ENCODE results near the gene PCSK6.

Gene PCSK6

DNA sequence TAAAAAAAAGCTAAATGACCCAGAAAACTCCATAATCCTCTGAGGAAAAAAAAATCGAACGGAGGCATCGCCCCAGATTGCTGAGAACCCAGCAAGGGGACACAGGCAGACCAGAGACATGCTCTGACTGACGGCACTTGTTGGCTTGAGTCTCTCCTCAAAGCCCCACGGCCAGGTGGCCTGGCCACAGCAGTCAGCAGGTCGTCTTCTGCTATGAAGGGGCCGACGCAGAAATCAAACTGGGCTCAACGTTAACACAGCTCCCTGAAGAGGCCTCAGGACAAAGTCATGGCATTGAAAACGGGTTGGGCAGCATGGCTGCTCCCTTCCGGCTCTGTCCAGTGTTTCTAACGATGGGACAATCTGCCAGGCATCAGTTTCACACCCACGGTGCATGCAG is 17.5 kb downstream of the PCSK6 start:
- ATAC-seq: no peak
- TF ChIP-seq ARNTL (CRISPR knock-in tag; IDR thresholded peaks at IDR 0.05; ENCODE audit: borderline replicate concordance, low read depth) (no peak), ZNF70 (CRISPR knock-in tag; IDR thresholded peaks at IDR 0.05) (no peak), PPARA (CRISPR knock-in tag; IDR thresholded peaks at IDR 0.05; ENCODE audit: borderline replicate concordance) (no peak), TCF4 (CRISPR knock-in tag; IDR thresholded peaks at IDR 0.05; ENCODE audit: borderline replicate concordance) (no peak), BACH2 (CRISPR knock-in tag; IDR thresholded peaks at IDR 0.05; ENCODE audit: borderline replicate concordance) (no peak), CSDC2 (CRISPR knock-in tag; IDR thresholded peaks at IDR 0.05) (no peak), ESRRG (CRISPR knock-in tag; IDR thresholded peaks at IDR 0.05) (no peak), ZNF565 (CRISPR knock-in tag; conservative IDR thresholded peaks at IDR 0.05; ENCODE audit: low read depth) (no peak), ZFP3 (CRISPR knock-in tag; IDR thresholded peaks at IDR 0.05) (no peak)
- TF ChIP-seq, protein P1, sequence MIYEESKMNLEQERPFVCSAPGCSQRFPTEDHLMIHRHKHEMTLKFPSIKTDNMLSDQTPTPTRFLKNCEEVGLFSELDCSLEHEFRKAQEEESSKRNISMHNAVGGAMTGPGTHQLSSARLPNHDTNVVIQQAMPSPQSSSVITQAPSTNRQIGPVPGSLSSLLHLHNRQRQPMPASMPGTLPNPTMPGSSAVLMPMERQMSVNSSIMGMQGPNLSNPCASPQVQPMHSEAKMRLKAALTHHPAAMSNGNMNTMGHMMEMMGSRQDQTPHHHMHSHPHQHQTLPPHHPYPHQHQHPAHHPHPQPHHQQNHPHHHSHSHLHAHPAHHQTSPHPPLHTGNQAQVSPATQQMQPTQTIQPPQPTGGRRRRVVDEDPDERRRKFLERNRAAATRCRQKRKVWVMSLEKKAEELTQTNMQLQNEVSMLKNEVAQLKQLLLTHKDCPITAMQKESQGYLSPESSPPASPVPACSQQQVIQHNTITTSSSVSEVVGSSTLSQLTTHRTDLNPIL (CRISPR knock-in tag; IDR thresholded peaks at IDR 0.05; ENCODE audit: low read depth): no peak
- TF ChIP-seq, protein P2, sequence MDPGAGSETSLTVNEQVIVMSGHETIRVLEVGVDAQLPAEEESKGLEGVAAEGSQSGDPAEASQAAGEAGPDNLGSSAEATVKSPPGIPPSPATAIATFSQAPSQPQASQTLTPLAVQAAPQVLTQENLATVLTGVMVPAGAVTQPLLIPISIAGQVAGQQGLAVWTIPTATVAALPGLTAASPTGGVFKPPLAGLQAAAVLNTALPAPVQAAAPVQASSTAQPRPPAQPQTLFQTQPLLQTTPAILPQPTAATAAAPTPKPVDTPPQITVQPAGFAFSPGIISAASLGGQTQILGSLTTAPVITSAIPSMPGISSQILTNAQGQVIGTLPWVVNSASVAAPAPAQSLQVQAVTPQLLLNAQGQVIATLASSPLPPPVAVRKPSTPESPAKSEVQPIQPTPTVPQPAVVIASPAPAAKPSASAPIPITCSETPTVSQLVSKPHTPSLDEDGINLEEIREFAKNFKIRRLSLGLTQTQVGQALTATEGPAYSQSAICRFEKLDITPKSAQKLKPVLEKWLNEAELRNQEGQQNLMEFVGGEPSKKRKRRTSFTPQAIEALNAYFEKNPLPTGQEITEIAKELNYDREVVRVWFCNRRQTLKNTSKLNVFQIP (CRISPR knock-in tag; IDR thresholded peaks at IDR 0.05; ENCODE audit: borderline replicate concordance, low read depth): no peak

DNA sequence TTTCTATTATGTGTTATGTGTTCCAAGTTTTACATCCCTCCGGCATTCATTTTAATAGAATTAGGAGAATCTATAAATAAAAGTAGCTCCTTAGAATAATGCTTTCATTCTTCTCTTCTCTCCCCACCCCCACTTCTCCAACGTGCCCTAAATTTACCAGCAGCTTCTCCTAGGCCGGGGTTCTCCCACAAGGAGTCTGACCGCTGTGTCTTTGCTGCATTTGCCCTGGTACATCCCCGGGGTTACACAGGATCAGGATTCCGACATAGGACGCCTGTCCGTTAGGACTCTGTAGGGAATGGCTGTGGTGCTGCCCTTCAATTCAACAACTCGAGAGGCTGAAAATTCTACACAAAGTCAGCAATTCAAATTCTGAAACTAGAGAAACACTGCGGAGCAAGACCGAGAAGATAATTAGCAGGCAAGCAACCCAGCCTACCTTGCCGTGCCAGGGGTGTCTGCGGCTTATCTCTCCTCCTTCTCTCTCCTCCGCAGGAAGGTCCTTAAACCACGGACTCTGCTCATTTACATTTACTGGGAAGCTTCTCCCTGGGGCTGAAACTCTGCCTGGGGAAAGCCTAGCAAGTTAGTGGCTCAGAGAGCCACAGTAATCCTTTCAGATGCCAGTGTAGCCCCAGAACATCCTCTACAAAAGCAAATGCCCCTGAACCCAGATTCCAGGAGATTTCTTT is 18.8 kb downstream of the PCSK6 start:
- ATAC-seq: no peak
- TF ChIP-seq TCF4 (CRISPR knock-in tag; IDR thresholded peaks at IDR 0.05; ENCODE audit: borderline replicate concordance) (no peak), GLIS3 (CRISPR knock-in tag; IDR thresholded peaks at IDR 0.05) (no peak), PPARA (CRISPR knock-in tag; IDR thresholded peaks at IDR 0.05; ENCODE audit: borderline replicate concordance) (no peak), ZFP3 (CRISPR knock-in tag; IDR thresholded peaks at IDR 0.05) (no peak), ZNF70 (CRISPR knock-in tag; IDR thresholded peaks at IDR 0.05) (no peak), RARB (CRISPR knock-in tag; IDR thresholded peaks at IDR 0.05) (no peak), ZFP30 (CRISPR knock-in tag; IDR thresholded peaks at IDR 0.05) (no peak), CSDC2 (CRISPR knock-in tag; IDR thresholded peaks at IDR 0.05) (no peak), ARNTL (CRISPR knock-in tag; IDR thresholded peaks at IDR 0.05; ENCODE audit: borderline replicate concordance, low read depth) (no peak), ZNF565 (CRISPR knock-in tag; conservative IDR thresholded peaks at IDR 0.05; ENCODE audit: low read depth) (no peak)
- TF ChIP-seq, protein P3, sequence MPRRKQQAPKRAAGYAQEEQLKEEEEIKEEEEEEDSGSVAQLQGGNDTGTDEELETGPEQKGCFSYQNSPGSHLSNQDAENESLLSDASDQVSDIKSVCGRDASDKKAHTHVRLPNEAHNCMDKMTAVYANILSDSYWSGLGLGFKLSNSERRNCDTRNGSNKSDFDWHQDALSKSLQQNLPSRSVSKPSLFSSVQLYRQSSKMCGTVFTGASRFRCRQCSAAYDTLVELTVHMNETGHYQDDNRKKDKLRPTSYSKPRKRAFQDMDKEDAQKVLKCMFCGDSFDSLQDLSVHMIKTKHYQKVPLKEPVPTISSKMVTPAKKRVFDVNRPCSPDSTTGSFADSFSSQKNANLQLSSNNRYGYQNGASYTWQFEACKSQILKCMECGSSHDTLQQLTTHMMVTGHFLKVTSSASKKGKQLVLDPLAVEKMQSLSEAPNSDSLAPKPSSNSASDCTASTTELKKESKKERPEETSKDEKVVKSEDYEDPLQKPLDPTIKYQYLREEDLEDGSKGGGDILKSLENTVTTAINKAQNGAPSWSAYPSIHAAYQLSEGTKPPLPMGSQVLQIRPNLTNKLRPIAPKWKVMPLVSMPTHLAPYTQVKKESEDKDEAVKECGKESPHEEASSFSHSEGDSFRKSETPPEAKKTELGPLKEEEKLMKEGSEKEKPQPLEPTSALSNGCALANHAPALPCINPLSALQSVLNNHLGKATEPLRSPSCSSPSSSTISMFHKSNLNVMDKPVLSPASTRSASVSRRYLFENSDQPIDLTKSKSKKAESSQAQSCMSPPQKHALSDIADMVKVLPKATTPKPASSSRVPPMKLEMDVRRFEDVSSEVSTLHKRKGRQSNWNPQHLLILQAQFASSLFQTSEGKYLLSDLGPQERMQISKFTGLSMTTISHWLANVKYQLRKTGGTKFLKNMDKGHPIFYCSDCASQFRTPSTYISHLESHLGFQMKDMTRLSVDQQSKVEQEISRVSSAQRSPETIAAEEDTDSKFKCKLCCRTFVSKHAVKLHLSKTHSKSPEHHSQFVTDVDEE (CRISPR knock-in tag; IDR thresholded peaks at IDR 0.05): no peak
- TF ChIP-seq, protein P1 (CRISPR knock-in tag; IDR thresholded peaks at IDR 0.05; ENCODE audit: low read depth): no peak
- TF ChIP-seq, protein P2 (CRISPR knock-in tag; IDR thresholded peaks at IDR 0.05; ENCODE audit: borderline replicate concordance, low read depth): no peak
- TF ChIP-seq, protein P4, sequence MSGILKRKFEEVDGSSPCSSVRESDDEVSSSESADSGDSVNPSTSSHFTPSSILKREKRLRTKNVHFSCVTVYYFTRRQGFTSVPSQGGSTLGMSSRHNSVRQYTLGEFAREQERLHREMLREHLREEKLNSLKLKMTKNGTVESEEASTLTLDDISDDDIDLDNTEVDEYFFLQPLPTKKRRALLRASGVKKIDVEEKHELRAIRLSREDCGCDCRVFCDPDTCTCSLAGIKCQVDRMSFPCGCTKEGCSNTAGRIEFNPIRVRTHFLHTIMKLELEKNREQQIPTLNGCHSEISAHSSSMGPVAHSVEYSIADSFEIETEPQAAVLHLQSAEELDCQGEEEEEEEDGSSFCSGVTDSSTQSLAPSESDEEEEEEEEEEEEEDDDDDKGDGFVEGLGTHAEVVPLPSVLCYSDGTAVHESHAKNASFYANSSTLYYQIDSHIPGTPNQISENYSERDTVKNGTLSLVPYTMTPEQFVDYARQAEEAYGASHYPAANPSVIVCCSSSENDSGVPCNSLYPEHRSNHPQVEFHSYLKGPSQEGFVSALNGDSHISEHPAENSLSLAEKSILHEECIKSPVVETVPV (CRISPR knock-in tag; IDR thresholded peaks at IDR 0.05): no peak
- TF ChIP-seq, protein P5, sequence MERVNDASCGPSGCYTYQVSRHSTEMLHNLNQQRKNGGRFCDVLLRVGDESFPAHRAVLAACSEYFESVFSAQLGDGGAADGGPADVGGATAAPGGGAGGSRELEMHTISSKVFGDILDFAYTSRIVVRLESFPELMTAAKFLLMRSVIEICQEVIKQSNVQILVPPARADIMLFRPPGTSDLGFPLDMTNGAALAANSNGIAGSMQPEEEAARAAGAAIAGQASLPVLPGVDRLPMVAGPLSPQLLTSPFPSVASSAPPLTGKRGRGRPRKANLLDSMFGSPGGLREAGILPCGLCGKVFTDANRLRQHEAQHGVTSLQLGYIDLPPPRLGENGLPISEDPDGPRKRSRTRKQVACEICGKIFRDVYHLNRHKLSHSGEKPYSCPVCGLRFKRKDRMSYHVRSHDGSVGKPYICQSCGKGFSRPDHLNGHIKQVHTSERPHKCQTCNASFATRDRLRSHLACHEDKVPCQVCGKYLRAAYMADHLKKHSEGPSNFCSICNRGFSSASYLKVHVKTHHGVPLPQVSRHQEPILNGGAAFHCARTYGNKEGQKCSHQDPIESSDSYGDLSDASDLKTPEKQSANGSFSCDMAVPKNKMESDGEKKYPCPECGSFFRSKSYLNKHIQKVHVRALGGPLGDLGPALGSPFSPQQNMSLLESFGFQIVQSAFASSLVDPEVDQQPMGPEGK (CRISPR knock-in tag; IDR thresholded peaks at IDR 0.05; ENCODE audit: borderline replicate concordance): no peak

Measured in SK-N-SH treated with all-trans-retinoic acid at 6 μM for 48 hours (cell line).